Suprapubic skin (tissue), 4 donors: Measurements from ENCODE around the gene GPC1. TPM values are rescaled to one million over a fixed set of nuclear protein-coding genes. Genes with fewer than 3 reads are reported as not detected.
A peak's percentile ranks its signal among the peaks of the same experiment; 100 is the strongest.

Experiments
- DNase-seq, 2 donors: peaks; one replicate each; pipeline ENCODE4 v3.0.0-alpha.2; 2019; ENCODE audit warnings: low spot score in 2 of 2
- H3K27ac ChIP-seq: fragments of 200-600 bp; sonication (generic); one replicate; pipeline ENCODE4 v1.5.1; 2019
- H3K27me3 ChIP-seq: fragments of 200-600 bp; sonication (generic); one replicate; pipeline ENCODE4 v1.5.1; 2019
- H3K36me3 ChIP-seq: fragments of 200-600 bp; sonication (generic); one replicate; pipeline ENCODE4 v1.5.1; 2019
- H3K4me1 ChIP-seq: fragments of 200-600 bp; sonication (generic); one replicate; pipeline ENCODE4 v1.5.1; 2019
- H3K4me3 ChIP-seq: fragments of 200-600 bp; sonication (generic); one replicate; pipeline ENCODE4 v1.5.1; 2019; ENCODE audit warnings: mild to moderate bottlenecking
- H3K9me3 ChIP-seq: fragments of 200-600 bp; sonication (generic); one replicate; pipeline ENCODE4 v1.5.1; 2019
- EP300 ChIP-seq: sonication (generic); formaldehyde crosslinking; IDR thresholded peaks from one replicate; pipeline ENCODE4 v1.6.1; 2017; ENCODE audit warnings: antibody characterized with exemption
- POLR2A ChIP-seq, 2 donors: fragments of 450-650 bp; IDR thresholded peaks; one replicate each; pipeline ENCODE4 v1.6.1; 2017; ENCODE audit warnings: antibody characterized with exemption in 2 of 2, mild to moderate bottlenecking in 2 of 2, moderate library complexity in 2 of 2
- POLR2AphosphoS5 ChIP-seq, 3 donors: sonication (generic); formaldehyde crosslinking; IDR thresholded peaks; one replicate each; pipeline ENCODE4 v1.6.1; 2017; ENCODE audit warnings: antibody characterized with exemption in 3 of 3
- WGBS: methylation state at CpG from one replicate; pipeline ENCODE4 v1.1.5; 2018; 5-methylcytosine and 5-hydroxymethylcytosine counted together
- total RNA-seq, 4 donors: library from RNA; depleted of rRNA; stranded (reverse); fragments of >200 nt; gene quantifications; one replicate each; pipeline ENCODE4 v1.1.0, GENCODE V29; 2016
- TF ChIP-seq, protein P1 (sequence below), 2 donors: fragments of 200-600 bp in 1 of 2; fragments of 450-650 bp in 1 of 2; sonication (generic) in 1 of 2; IDR thresholded peaks; one replicate each; pipeline ENCODE4 v1.5.1; 2016 to 2019; ENCODE audit warnings: antibody characterized with exemption in 2 of 2, mild to moderate bottlenecking in 1 of 2, moderate library complexity in 1 of 2

GPC1 gene
- total RNA-seq, 4 donors from 2014 or later = 130 to 164 (median 145) TPM

DNA sequence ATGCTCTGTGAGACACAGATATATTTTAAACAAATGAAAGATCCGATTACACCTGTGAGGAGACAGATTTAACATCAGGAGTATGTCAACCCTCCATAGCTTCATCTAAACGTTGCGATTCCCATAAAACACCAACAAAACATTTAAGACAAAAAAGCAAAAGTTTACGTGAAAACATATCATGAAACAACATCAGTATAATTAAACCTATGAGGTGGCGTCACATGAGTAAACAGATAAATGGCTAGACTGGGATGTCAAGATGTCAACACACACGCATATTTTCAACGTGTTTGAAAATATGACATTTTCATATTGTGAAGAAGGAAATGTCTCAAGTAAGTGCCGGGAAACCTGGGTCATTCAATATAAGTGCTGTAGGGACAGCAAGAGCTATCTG is 25.5 kb upstream of the GPC1 start:
- peaks cover 7% of the 10 kb centered on the region for H3K27me3 ChIP-seq
- no peaks in the 10 kb centered on the region for H3K36me3 ChIP-seq
- H3K27ac ChIP-seq = no peak overlapping the region
- no peaks in the 10 kb centered on the region for H3K4me1 ChIP-seq
- no peak for DNase-seq
- 83% methylated on average over 8 of the region's 8 CpGs for WGBS
- no peak overlapping the region for H3K4me3 ChIP-seq
- no peaks in the 10 kb centered on the region for H3K9me3 ChIP-seq
- TF ChIP-seq POLR2AphosphoS5 (IDR thresholded peaks at IDR 0.05) (no peak), EP300 (no peak), POLR2A (IDR thresholded peaks at IDR 0.05) (no peak)
- TF ChIP-seq, protein P1, sequence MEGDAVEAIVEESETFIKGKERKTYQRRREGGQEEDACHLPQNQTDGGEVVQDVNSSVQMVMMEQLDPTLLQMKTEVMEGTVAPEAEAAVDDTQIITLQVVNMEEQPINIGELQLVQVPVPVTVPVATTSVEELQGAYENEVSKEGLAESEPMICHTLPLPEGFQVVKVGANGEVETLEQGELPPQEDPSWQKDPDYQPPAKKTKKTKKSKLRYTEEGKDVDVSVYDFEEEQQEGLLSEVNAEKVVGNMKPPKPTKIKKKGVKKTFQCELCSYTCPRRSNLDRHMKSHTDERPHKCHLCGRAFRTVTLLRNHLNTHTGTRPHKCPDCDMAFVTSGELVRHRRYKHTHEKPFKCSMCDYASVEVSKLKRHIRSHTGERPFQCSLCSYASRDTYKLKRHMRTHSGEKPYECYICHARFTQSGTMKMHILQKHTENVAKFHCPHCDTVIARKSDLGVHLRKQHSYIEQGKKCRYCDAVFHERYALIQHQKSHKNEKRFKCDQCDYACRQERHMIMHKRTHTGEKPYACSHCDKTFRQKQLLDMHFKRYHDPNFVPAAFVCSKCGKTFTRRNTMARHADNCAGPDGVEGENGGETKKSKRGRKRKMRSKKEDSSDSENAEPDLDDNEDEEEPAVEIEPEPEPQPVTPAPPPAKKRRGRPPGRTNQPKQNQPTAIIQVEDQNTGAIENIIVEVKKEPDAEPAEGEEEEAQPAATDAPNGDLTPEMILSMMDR (IDR thresholded peaks at IDR 0.05) = no peak

DNA sequence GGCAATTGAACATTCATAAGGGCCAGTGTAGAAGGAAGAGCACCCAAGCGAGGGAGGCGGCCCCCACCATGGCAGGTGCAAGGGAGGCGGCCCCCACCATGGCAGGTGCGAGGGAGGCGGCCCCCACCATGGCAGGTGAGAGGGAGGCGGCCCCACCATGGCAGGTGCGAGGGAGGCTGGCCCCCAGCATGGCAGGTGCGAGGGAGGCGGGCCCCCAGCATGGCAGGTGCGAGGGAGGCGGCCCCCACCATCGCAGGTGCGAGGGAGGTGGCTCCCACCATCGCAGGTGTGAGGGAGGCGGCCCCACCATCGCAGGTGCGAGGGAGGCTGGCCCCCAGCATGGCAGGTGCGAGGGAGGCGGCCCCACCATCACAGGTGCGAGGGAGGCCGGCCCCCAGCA is 24.7 kb upstream of the GPC1 start:
- H3K36me3 ChIP-seq = no peaks in the 10 kb centered on the region
- no peaks in the 10 kb centered on the region for H3K4me1 ChIP-seq
- peak in 1 of 2 donors; percentile 22 for DNase-seq
- no peaks in the 10 kb centered on the region for H3K9me3 ChIP-seq
- peaks cover 7% of the 10 kb centered on the region for H3K27me3 ChIP-seq
- no peak overlapping the region for H3K4me3 ChIP-seq
- TF ChIP-seq, protein P1 (IDR thresholded peaks at IDR 0.05) = no peak
- TF ChIP-seq EP300 = no peak
- no peak for TF ChIP-seq POLR2AphosphoS5 (IDR thresholded peaks at IDR 0.05)
- no peak for TF ChIP-seq POLR2A (IDR thresholded peaks at IDR 0.05)
- no peak overlapping the region for H3K27ac ChIP-seq
- 89% methylated on average over 8 of the region's 21 CpGs for WGBS

DNA sequence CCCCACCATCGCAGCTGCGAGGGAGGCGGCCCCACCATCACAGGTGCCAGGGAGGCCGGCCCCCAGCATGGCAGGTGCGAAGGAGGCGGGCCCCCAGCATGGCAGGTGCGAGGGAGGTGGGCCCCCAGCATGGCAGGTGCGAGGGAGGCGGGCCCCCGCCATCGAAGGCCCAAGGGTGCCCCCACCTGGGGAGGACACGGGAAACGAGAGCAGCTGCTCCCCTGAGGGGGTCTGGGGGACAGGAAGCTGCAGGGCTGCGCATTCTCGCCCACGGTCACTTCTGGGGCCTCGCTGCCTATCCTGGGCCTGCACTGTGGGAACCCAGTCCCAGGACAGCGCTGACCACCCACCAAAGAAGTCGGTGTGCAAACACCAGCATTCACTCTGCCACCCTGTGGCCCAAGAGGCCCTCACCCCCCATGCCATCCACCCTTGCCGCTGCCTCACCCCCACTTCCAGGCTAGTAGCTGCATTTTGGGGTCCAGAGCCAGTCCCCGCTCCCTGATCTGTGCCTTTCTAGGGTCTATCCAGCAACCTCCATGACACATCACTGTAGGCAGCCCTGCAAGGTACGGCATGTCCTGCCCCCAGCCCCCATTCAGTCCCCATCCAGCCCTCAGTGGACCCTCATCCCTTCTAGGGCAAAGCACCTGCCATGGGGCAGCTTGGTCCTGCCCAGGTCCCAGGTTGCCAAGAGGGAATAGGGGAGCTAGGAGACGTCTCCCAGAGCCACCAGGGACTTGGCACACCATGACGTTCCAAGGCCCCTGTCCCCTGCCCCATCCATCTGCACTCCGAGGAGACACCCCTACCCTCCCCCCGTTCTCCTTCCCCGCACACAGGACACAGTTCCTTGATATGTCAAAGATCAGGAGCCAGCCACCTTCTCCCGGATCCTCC is 24.0 kb upstream of the GPC1 start:
- no peaks in the 10 kb centered on the region for H3K4me1 ChIP-seq
- 85% methylated on average over 23 of the region's 28 CpGs for WGBS
- no peak overlapping the region for H3K4me3 ChIP-seq
- H3K9me3 ChIP-seq = no peaks in the 10 kb centered on the region
- TF ChIP-seq, protein P1 (IDR thresholded peaks at IDR 0.05) = no peak
- no peak for TF ChIP-seq POLR2A (IDR thresholded peaks at IDR 0.05)
- TF ChIP-seq EP300 = no peak
- no peak for TF ChIP-seq POLR2AphosphoS5 (IDR thresholded peaks at IDR 0.05)
- H3K36me3 ChIP-seq = no peaks in the 10 kb centered on the region
- no peak overlapping the region for H3K27ac ChIP-seq
- peak; percentile 44 to 59 for DNase-seq
- H3K27me3 ChIP-seq = peaks cover 7% of the 10 kb centered on the region

DNA sequence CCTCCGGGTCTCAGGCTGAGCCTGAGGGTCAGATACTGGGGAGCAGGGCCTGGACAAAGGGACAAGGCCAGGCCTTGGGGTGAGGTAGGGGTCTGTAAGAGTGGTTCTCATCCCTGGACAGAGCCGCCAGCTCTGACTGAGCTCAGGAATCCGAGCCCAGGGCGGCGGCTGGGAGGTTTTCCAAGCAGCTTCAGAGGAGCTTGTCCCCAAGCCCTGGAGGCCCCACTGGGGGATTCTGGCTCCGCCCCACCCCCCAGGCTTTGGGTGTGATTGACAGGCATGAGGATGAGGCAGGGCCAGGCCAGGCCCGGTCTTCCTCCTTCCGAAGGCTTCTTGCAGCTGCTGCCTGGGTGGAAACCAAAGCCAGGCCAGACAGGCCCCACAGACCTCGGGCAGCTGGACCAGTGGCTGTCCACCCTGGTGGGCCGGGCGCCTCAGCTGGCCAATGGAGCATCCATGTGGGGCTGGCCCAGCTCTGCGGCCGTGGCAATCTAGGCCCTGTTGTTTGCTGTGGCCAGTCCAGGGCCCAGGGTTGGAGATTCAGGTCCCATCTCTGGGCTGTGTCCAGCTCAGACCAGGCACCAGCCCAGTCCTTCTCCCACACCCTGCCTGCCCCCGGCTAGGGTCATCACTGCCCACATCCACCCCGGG is 23.1 kb upstream of the GPC1 start:
- WGBS = 67% methylated on average over 8 of the region's 15 CpGs
- Histone ChIP-seq H3K27ac (no peak overlapping the region), H3K27me3 (peaks cover 7% of the 10 kb centered on the region), H3K36me3 (no peaks in the 10 kb centered on the region), H3K9me3 (no peaks in the 10 kb centered on the region), H3K4me3 (no peak overlapping the region), H3K4me1 (no peaks in the 10 kb centered on the region)
- no peak for TF ChIP-seq POLR2AphosphoS5 (IDR thresholded peaks at IDR 0.05)
- no peak for TF ChIP-seq EP300
- TF ChIP-seq POLR2A (IDR thresholded peaks at IDR 0.05) = no peak
- TF ChIP-seq, protein P1 (IDR thresholded peaks at IDR 0.05) = no peak
- DNase-seq = peak; percentile 56 to 70
